ENCODE results near the gene LMO7.

The LMO7 gene

GRCh38 chr13:75843991-75844390 lies 207.9 kb downstream of the LMO7 start:
- DNase-seq (ENCODE audit: low read depth): no peak

DNA sequence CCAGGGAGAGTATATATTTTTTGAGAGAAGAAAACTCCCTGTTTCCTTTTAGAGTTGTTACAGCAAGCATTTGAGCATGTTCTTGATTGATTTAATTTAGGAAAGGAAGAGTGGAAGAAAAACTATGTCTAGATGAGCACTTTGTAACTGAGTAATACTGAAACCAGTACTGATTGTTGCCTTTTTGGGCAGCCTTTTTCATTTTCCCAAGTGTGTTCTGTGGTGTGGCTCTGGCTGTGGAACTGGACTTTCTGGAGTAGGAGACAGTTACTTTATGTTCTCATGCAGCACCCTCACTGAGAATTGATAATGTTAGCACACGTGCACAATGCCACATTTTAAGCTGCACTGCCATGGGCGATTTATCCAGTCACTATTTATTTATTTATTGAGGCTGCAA lies 211.5 kb downstream of the LMO7 start:
- DNase-seq (ENCODE audit: low read depth): no peak

DNA sequence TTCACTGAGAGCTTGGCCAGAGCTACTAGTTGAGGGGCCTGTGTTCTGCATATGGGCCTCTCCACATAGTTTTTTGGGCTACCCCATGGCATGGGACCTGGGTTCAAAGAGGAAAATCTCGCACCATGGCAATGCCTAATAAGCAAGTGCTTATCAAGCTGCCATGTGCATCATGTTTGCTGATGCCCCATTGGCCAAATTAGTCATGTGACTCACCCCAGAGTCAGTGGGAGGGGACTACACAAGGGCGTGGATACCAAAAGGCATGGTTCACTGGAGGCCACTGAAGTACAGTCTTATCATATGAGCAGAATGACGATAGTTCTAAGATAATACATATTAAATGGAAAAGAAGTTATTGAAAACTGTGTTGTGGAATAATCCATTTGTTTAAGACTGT lies 214.8 kb downstream of the LMO7 start:
- no peak for DNase-seq (ENCODE audit: low read depth)

- DNase-seq (ENCODE audit: low read depth): no peak
Observed at GRCh38 chr13:75855216-75855615, 219.1 kb downstream of the LMO7 start.

GRCh38 chr13:75855847-75856246 lies 219.7 kb downstream of the LMO7 start:
- no peak for DNase-seq (ENCODE audit: low read depth)

DNA sequence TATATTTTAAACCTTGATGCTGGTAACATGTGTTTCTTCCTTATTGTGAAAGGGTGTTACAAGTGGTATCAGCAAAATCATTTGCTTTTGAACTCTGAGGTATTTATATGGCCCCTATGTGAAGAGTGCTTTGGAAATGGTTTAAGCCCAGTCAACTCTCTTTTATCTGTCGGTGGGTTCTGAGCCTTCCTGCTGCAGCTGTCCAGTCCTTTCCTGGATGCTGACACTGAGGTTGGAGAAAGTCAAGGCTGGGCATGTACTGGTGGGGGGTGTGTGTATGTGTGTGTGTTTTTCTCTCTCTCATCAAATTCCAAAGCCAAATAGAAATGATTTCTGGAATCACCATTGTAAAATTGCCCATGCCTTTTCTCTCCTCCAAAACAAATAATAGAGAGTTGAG lies 221.2 kb downstream of the LMO7 start:
- no peak for DNase-seq (ENCODE audit: low read depth)

GRCh38 chr13:75860935-75861334 lies 224.8 kb downstream of the LMO7 start:
- no peak for DNase-seq (ENCODE audit: low read depth)

DNA sequence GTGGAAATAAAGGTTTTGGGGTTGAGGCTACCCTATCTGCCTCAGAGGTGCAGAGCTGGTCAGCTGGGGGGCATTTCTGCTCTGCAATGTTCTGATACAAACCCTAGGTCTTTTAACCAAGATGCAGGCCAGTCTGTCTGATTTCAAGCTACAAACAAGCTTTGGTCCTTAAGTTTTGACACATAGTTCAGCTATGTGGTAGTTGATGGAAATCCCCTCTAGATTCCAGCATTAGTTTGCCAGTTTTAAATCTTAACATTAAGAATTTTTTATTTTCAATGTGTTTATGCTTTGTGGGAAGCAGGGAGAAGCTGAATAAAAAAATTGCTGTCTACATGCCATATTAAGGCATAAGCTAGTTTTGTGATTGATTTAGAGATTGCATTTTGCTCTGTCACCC lies 225.7 kb downstream of the LMO7 start:
- no peak for DNase-seq (ENCODE audit: low read depth)

- DNase-seq (ENCODE audit: low read depth): no peak
Observed at GRCh38 chr13:75864718-75865117, 228.6 kb downstream of the LMO7 start.

DNA sequence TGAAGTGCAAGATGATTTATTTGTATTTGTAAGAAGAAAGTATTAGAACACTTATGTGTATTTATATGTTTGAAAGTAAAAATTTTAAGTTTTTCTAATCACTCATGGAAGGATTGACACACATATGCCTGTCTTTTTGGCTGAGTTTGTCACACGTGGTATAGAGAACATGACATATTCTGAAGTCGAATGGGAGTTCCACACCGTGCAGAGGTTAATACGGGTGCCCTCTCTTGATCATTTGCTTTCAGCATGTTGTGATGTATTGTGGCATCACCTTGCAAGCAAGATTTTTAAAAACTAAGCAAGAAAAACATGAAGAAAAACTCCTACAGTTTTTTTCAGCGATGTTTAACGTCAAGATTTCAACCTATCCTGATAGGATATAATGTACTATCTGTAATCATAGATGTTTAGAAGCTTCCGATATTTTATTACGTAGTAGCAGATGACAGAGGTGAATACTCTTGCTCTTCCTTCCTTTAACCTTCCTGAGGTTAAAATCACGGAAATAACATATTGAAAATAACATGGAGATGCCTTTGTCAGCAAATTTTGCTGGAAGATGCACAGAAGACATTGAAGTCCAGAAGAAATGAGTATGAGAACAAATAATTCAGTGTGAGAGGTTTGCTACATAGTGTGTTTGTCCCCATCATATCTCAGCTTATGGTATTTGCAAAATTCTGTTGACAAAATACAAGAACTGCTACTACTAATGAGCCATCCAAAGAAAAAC lies 231.4 kb downstream of the LMO7 start:
- no peak for DNase-seq (ENCODE audit: low read depth)

- DNase-seq (ENCODE audit: low read depth): no peak
Observed at GRCh38 chr13:75869981-75870380, 233.9 kb downstream of the LMO7 start.

DNA sequence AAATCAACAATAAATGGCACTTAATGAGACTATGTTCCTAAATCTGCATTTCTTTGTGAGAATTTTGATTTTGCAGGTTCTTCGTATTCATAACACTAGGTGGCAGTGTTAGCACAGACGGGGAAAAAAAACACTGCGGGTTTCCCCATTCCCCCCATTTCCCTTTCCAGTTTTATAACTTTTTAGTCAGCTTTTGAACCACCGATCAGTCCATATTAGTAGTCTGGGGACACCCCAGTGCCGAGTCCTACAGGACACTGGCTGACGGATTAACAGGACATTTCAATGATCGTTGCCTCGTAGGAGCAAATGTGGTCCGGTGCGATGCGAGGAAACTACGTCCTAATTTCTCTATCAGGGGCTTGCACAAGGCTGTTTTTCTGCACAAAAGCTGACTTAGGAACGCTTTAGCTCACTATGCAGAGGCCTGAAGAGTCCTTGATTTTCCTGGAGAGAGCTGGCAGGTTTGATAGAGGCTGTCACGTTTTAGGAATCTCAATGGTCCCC lies 234.3 kb downstream of the LMO7 start:
- no peak for DNase-seq (ENCODE audit: low read depth)

DNA sequence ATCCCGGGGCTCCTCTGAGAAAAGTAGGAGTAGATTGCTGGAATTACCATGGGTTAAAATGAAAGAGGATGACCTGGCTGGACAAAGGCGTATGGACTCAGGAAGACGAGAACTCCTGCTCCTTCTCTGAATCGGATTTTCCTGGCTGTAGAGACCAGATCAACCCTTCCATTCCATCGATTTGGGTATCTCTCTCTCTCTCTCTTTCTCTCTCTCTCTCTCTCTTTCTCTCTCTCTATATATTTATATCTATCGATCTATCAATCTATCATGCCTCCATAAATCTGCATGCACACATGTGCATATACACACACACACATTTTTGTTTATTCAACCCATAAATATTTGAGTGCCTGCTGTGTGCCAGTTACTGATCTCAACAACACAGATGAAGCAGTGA lies 234.9 kb downstream of the LMO7 start:
- DNase-seq (ENCODE audit: low read depth): no peak

- DNase-seq (ENCODE audit: low read depth): no peak
Observed at GRCh38 chr13:75872980-75873379, 236.8 kb downstream of the LMO7 start.

DNA sequence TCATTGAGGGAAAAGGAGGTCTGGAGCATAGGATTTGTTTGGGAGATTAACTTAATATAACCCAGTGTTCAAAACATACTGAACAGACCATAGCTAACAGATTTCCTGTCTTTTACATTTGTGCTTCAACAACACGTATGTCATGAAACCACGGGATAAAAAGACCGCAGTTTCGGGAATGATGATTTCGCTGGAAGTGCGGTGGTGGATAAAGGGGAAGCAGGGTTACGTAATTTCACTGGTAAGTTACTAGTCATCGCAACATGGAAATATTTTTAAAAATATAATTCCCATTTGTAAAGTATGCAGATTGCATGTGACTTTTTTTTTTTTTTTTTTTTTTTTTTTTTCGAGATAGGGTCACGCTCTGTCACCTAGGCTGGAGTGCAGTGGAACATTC lies 237.4 kb downstream of the LMO7 start:
- no peak for DNase-seq (ENCODE audit: low read depth)

DNA sequence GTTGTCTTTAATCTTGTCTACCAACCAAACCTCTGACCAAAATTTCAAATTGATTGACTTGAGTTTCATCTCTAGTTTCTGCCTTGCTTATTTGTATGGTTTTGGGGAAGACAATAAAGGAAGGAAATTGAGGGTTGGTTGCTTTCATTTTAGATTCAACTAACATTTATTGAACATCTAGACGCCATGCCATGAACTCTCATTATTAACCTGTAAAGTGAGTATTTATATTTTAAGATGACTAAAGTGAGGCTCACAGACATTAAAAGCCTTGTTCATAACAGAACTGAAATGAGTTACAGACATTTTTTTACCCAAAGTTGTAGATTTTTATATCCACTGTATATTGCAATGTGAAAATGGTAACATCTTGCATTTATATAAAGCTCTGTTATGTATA lies 239.3 kb downstream of the LMO7 start:
- DNase-seq (ENCODE audit: low read depth): no peak

DNA sequence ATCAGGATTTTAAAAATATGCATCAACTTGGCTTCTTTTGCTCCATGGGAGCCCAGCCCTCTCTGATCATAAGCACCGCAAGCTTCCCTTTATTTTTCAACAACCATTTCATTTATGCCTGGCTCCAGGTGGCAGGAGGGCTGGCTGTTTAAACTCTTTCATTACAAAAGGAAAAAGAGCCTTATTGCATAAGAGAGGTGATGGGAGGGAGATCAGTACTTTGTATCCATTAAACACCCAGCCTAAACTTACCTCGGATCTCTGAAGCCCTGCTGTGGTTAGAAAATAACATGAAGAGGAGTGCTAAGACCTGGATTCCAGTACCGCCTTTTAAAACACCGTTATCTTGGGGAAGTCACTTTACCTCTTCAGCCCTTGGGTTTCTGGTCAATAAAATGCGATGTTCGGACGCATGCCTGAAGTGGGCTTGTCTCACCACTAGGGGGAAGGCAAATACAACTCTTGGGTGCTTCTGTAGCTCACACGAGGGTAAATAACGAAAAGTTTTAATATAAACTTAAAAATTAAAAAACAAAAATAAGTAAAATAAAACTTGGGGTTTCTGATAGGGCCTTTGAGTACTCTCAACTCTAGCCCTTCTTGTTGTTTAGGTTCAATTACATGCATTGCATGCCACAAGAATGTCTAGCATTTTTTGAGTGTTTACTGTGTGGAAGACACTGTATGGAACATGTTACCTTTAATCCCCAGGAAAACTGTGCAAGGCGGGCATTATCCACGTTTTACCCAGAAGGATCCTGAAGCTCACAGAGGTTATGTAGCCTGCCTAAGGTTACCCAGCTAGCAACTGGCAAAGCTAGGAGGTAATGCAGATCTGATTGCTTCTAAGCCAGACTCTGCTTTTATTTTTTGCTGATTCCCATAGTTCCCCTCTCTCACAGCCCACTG lies 240.3 kb downstream of the LMO7 start:
- peak; percentile 11 for DNase-seq (ENCODE audit: low read depth)

DNA sequence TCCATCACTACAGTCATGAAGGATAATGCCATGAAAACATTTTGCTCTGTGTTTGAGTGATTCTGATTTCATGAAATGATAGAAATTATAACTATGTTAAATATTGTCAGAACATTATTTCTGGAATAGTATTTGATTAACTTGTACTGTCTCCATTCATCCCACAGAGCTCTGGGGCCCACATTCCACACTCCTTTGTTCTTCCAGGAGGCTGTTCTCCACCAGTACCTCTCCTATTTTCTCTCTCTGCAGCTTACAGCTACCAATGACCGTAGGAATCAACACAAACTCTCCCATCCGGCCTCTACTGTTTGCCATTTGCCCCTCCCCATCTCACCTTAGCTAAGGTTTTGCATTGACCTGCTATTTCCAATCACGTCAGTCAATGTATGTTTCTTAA lies 240.9 kb downstream of the LMO7 start:
- no peak for DNase-seq (ENCODE audit: low read depth)

DNA sequence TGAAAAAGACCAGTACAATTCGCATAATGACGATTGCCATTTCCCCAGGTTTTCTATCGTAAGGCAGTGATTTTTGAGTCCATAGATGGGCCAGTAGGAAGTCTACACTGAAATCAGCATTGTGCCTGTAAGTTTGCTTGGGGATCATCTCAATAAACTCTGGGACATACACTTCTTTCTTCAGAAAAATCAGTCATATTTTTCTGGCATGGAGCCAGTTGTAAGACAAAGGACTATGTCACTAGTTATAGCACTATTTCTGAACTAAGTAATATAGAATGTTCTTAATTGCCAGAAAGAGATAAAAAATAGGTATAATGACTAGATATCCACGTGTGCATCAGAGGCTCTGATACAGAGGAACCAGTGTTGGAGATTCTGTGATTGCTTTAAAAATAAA lies 243.5 kb downstream of the LMO7 start:
- no peak for DNase-seq (ENCODE audit: low read depth)

DNA sequence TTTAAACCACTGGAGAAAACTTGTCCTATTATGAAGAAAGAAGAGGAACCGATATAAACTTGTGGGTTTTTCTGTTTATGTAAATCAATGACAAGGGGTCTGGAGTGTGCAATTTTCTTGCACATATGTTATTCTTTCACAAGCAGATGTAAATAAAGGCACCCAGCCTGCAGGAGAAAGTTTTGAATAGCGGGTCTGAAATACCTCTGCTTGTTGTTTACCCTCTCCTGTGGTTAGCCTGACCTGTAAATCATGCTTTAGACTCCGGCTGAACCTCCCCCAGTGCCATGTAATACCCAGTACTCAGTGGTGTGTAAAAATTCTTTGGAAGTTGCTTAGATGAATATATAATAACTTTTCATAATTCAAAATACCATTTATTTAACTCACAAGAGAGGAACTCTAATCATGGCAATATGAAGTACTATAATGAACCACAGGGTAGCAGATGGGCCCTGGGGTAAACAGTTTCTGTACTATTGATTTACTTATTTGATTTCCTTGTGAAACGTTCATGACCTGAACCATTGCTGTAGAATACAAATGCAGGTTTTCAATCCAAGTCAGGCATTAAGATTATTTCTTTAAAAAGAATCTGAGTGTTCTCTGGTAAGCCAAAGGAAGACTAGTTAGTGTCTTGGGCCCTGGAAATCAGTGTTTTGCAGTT lies 245.1 kb downstream of the LMO7 start:
- DNase-seq (ENCODE audit: low read depth): no peak

DNA sequence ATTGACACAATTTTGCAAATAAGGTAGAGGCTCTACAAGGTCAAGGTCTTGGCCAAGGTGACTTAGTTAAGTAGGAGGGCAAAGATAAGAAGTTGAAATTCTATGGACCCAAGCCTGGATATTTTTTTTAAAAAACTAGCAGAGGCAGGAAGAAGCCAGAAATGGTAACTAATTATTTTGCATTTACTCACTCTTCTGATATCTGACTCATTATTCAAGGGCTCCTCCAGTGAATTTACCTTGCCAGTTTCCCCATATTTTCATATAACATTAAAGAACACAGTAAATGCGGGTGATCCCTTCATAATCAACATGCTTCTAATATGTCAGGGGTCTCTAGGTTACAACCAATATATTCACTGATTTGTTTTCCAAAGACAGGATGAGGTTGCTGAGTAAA lies 246.1 kb downstream of the LMO7 start:
- DNase-seq (ENCODE audit: low read depth): no peak

DNA sequence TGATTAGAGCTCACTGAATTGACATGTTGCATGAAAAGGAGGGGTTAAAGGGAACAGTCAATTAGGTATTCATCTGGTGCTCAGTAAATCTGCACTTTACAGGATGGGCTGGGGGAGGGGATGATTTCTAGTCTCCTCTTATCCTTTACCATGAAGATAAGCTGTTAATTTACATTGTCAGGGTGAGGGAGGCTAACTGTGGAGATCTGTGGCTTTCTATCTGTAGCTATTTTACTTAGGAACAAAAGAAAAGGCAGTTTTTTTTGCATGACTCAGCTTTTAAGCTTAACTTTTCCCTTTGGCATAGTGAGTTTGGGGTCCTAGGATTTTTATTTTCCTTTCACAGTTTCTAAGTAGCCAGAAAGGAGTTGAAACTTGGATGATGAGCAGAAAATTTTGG lies 253.3 kb downstream of the LMO7 start:
- no peak for DNase-seq (ENCODE audit: low read depth)

DNA sequence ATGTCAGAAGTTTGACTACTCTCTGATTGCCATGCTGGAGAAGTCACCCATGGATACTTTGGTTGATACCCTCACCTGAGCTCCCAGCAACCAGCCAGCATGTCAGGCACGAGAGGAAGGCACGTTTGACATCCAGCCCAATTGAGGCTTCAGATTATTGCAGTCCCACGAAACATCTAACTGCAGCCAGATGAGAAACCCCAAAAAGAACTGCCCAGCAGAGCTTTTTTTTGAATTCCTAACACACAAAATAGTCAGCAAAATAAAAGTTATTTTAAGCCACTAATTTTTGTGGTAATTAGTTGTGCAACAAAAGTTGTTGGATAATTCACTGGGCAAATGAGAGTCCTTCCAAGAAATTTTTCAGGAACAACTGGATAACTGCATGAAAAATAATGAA lies 259.0 kb downstream of the LMO7 start:
- DNase-seq (ENCODE audit: low read depth): no peak

Measured in stimulated activated CD8-positive, alpha-beta memory T cell treated with anti-CD3 and anti-CD28 coated beads, Interleukin-4, amount 100 ng/mL, for 24 hours (primary cell).